Adipose tissue (tissue), 3 donors: ENCODE data around the gene TTC21A. TPM values are rescaled to one million over a fixed set of nuclear protein-coding genes. Genes with fewer than 3 reads are reported as not detected.

Experiments used
- H3K27ac ChIP-seq: one replicate; pipeline ENCODE4 v1.5.1; 2013; ENCODE audit warnings: low read depth, low read length
- WGBS, 3 donors: extraction: QIAGEN DNeasy Blood & Tissue Kit; methylation state at CpG; one replicate each; pipeline ENCODE4 v1.1.7; 2013; 5-methylcytosine and 5-hydroxymethylcytosine counted together
- polyA plus RNA-seq, 3 donors: library from polyadenylated mRNA; stranded (reverse); fragments of 200-250 nt; gene quantifications; one replicate each; pipeline ENCODE4 v1.2.3, GENCODE V29; 2013
- donor health status: healthy with polysubstance abuse.
- donor health status: Bipolar disorder and iron deficiency.
- donor health status: healthy.

The TTC21A gene
- polyA plus RNA-seq, 3 donors, result 2.1 to 5.4 (median 2.7) TPM

DNA sequence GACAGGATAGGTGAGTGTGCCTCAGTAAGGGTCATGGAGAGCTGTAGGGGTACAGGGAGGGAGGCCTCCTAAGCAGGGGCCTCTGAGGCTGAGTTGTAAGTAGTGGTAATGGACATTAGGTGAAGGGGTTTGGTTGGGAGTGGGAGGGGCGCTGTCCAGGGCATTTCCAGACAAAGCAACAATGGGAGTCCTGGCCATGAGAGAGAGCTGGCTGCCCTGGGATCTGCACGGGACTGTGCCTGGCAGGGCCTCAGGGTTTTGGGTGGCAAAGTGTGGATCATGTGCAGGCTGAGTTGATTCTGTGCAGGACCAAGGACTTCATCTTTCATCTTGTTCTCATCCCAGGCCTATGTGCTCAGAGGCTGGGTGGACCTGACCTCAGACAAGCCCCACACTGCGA, 4.6 kb downstream of the TTC21A start:
- no peak overlapping the region for H3K27ac ChIP-seq
- 90 to 95% (median 93%) methylated on average over 3 of the region's 3 CpGs for WGBS, 3 donors

DNA sequence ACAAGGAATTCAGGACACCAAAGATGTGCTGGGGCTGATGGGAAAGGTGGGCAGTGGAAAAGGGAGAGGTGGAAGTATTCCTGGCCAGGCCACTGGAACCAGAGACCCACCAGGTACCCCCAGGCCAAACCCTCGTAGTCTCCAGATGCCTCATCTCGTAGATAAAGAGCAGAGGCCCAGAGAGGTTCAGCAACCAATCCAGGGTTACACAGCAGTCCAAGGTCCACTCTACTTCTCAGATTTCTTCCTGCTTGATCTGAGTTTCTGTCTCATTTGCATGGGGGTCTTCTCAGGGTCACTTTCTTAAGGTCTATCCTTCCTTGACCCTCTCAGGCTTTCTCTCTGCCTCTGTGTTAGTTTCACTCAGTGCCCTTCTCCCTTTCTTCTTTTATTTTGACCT, 5.1 kb downstream of the TTC21A start:
- 89 to 93% (median 91%) methylated on average over 2 of the region's 2 CpGs for WGBS, 3 donors

DNA sequence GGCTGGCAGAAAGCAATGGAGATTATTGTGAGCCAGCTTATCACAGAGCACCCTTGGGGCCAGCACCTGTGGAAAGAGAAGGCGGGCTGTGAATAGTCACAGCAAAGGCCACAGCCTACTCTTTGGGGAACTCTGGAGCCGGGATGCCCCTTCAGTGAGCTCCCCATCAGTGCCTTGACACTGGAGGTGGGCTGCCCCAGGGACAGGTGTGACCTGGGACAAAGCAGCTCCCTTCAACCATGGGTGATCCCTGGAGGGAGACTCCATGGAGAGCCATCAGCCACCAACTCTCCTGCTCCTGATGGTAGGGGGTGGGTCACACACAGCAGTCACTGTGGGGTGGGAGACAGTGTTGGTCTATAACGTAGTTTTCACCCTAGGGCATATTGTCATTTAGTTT, 5.8 kb downstream of the TTC21A start:
- 89 to 98% (median 95%) methylated on average over 3 of the region's 3 CpGs for WGBS, 3 donors

More for the DNA sequence above, 5.1 kb downstream of the TTC21A start:
- no peak overlapping the region for H3K27ac ChIP-seq

DNA sequence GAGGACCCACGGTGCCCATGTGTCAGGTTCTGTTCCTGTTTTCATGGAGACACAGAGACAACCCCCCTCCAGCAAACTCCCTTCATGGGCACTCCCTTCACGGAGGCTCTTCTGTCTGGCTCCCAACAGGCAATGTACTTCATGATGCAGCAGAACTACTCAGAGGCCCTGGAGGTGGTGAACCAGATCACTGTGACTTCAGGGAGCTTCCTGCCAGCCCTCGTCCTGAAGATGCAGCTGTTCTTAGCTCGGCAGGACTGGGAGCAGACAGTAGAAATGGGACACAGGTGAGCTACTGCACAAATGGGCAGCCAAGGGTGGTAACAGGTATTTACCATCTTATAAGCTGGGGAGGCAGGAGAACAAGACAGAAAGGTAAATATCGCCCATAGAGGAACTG, 7.0 kb downstream of the TTC21A start:
- 81 to 92% (median 81%) methylated on average over 5 of the region's 5 CpGs for whole genome bisulfite sequencing, 3 donors
- no peak overlapping the region for H3K27ac ChIP-seq

More for the DNA sequence above, 5.8 kb downstream of the TTC21A start:
- no peak overlapping the region for H3K27ac ChIP-seq

DNA sequence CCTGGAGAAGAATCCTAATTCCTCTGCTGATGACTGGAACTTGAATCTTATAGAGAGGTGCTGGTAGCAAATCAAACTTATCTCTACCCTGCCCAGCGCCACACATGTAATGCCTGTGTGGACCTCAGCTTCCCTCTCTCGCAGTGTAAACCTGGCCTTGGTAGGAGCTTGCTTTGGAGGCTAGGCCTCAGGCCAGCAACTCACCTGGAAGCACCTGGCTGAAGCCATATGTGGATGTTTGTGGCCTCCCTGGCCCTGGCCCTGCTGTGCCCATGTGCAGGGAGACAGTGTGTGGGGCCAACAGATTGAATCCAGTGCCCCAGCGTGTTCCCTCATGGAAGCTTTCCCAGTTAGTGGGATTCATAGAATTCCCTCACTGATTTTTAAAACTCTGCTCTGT, 8.4 kb downstream of the TTC21A start:
- H3K27ac ChIP-seq, result no peak overlapping the region
- 43 to 98% (median 95%) methylated on average over 3 of the region's 3 CpGs for WGBS, 3 donors

DNA sequence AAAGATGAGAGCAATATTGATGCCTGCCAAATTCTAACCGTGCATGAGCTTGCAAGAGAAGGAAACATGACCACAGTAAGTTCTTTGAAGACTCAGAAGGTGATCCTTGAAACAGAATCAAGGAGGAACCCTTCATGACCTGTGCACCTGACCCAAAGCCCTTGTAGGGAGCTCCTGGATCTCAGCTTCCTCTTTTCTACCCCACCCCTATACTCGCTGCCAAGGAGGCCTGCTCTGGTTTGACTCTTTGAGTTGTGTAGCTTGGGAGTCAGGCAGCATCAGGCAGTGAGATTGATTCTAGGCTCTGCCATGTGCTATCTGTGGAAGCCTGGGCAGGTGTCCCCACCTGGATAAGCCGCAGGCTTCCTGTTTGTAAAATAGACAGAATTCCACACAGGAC, 10.6 kb downstream of the TTC21A start:
- no peak overlapping the region for H3K27ac ChIP-seq
- 69 to 84% (median 79%) methylated on average over 3 of the region's 3 CpGs for WGBS, 3 donors

DNA sequence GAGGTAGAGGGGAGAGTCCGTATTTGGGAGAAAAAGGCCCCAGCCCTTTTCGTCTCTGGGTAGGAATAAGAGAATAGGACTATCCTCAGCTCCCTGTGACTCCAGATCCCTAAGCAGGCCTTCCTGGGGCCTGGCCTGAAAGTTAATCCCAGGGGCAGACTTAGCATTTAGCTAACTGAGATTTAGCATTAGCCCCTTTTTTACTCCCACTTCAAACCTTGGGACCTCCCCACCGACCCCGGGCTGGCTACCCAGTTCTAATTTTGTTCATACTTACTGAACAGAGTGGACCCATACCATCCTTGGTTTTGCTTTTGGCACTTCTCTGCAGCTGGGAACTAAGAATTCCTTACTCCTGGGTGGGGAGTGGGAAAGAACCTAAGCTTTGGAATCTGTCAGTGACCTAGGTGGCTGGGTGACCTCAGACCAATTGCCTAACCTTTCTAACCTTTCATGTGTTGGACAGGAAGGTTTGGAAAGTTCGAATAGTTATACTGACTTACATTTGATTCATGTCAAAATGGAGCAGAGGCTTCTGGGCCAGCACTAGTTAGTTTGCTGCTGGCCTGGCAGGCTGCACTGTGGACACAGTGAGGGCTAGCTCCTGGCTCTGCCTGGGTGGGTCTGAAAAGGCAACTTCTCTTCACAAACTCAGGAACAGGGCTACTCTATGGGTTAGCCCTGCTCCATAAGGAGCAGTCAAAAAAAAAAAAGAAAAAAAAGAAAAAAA, 11.6 kb downstream of the TTC21A start:
- 81 to 88% (median 87%) methylated on average over 5 of the region's 5 CpGs for WGBS, 3 donors
- no peak overlapping the region for H3K27ac ChIP-seq

DNA sequence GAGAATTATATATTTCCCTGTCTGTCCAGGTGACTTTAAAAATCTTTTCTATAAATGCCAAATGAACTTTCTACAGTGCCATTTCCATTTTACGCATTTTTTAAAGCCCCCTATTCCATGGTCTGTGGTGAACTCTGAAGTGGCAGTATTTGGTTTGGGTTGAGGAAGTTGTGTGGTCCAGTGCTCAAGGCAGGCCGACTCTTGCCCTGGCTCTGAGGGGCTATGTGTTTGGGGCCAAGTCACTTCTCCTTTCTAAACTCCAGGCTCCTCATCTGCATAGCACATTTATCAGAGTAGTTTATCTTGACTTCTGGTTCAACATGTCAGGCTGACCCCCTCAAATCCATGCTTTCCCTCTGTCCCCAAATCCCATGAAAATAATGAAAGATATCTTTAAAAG, 14.1 kb downstream of the TTC21A start:
- WGBS, 3 donors, result 68 to 100% (median 70%) methylated on average over 2 of the region's 2 CpGs
- no peak overlapping the region for H3K27ac ChIP-seq

DNA sequence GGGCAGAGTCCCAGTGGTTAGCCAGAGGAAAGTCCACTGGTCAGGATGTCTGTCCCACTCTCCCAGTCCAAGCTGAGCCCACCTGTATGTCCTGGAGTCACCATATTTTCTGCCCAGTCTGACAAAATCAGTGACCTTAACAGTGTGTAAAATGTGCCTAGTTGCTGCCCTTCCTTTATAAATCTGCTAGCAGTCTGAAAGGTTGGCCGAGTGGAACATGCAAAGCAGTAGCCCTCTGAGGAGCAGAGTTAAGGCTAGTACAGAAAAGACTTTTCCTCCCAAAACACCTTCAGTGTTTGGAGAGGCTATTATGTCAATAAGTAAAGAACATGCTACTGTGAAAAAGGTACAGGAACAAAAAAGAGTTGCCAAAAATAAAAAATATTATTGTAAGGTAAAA, 15.3 kb downstream of the TTC21A start:
- 80 to 93% (median 92%) methylated on average over 1 of the region's 1 CpG for WGBS, 3 donors
- H3K27ac ChIP-seq, result no peak overlapping the region

DNA sequence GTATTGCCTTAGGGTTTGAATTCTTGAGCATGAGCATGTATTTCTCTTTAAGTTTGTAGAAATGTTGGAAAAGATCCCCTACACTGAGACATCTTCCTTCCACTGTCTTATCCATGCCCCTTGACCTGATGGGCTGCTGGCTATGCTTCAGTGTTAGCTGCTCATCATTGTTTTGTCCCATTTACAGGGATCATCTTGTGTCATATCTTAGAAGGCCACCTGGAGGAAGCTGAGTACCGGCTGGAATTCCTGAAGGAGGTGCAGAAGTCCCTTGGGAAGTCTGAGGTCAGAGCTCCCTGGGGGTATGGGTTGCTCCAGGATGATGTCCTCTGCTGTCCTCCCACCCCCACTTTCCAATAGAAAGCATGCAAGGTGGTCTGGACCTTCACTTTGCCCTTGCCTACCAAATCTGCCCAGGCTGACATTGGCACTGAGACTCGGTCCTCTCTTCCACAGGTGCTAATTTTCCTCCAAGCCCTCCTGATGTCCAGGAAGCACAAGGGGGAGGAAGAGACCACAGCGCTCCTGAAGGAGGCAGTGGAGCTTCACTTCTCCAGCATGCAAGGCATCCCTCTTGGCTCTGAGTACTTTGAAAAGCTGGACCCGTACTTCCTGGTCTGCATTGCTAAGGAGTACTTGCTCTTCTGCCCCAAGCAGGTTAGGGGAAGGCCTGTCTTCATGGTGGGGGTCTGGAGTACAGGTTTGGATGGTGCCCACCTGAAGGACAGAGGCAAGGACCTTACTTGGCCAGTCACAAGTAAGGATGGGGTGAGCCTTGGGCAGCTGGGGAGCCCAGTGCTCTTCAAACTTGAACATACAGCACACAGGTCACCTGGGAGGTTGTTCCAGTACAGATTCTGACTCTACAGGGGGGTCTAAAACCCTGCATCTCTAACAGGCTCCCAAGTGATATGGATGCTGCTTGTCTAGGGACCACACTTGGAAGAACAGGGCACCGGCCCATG, 17.7 kb downstream of the TTC21A start:
- H3K27ac ChIP-seq, result no peak overlapping the region
- WGBS, 3 donors, result 68 to 81% (median 77%) methylated on average over 5 of the region's 5 CpGs

DNA sequence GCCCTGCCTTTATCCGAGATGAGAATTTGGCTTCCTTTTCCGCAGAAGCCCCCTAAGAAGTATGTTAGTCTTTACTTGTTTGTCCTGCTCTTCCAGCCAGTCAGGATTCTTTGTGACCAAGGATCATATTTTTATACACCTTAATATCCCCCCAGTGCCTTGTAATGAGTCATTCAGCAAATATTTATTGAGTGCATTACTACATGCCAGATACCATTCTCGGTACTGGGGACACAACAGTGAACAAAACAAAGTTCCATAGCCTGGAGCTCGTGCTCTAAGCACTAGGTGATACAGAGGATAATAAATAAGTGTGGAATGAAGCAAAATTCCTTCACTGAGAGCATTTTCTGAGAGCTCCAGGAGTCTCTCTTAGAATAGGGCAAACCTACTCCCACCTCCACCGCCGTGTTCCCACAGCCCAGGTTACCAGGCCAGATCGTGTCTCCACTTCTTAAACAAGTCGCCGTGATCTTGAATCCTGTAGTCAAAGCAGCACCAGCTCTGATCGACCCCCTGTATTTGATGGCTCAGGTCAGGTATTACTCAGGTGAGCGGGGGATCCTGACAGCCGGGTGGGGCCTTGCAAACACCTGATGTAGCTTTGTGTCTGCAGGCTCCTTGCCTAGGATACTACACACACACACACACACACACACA, 18.5 kb downstream of the TTC21A start:
- no peak overlapping the region for H3K27ac ChIP-seq
- 49 to 78% (median 72%) methylated on average over 12 of the region's 12 CpGs for WGBS, 3 donors

DNA sequence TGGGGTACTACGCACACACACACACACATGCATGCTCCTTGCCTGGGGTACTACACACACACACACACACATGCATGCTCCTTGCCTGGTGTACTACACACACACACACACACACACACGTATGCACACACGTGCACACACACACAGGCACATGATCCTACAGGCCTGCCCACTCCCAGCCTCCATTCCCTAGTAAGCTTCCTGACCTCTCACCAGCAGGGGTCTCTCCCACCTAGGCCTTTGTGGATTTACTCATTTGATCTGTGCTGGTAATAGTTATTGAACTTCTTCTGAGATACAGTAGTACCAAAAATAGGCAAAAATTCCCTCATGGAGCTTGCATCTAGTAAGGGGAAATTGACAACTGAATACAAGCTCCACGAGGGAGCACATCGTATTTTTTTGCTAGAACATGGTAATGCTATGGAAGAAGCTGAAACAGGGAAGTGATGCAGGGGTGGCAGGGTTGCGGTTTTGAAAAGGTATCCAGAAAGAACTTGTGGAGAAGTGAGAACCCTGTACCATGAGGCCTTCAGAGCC, 19.1 kb downstream of the TTC21A start:
- WGBS, 3 donors, result 42 to 63% (median 54%) methylated on average over 6 of the region's 6 CpGs
- no peak overlapping the region for H3K27ac ChIP-seq

DNA sequence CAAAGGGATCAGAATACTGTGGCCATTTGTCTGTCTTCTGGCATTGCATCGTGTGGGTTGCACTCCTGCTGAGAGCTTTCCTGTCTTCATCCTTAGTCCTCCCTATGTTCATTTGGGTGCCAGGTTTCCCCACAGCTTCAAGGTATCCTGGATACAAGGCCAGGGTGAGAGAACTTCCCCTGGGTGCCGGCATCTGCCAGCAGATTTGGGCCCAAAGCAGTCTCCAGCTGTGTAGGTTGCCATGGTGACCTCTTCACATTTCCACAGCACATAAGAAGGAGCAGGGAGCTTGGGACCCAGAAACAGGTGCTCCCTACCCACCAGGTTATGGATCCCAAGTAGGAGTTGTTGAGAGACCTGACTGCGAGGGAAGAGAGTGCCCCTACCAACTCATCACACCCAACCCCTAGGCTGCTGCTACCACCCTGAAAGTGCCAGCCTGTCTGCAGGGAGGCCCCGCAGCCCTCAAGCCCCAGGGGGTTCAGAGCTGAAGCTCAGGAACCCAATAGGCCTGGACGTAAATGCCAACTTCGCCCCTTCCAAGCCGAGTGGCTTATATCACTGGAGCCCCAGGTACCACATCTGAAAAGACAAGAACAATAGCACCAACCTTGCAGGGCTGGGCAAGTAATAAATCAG, 19.9 kb downstream of the TTC21A start:
- 78 to 85% (median 81%) methylated on average over 7 of the region's 7 CpGs for WGBS, 3 donors
- no peak overlapping the region for H3K27ac ChIP-seq

DNA sequence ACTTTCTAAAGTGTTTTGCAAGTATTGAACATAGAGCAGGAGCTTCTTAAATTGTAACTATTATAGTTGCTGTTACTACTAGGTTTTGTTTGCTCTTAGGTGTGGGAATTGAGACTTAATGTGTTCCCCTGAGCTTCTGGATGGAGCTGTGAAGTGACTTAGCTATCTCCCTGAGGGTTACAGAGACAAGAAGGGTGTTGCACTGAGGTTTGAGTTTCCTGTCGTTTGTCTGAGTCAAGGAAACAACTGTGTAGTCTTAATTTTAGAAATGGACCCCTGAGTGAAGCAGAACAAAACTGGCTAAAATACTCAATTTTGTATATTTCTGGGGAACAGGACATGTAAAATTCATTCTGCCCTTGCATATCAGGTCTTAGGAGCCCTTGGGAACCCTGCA, 20.4 kb downstream of the TTC21A start:
- WGBS, 3 donors, result 27 to 44% (median 28%) methylated on average over 1 of the region's 1 CpG
- H3K27ac ChIP-seq, result no peak overlapping the region

DNA sequence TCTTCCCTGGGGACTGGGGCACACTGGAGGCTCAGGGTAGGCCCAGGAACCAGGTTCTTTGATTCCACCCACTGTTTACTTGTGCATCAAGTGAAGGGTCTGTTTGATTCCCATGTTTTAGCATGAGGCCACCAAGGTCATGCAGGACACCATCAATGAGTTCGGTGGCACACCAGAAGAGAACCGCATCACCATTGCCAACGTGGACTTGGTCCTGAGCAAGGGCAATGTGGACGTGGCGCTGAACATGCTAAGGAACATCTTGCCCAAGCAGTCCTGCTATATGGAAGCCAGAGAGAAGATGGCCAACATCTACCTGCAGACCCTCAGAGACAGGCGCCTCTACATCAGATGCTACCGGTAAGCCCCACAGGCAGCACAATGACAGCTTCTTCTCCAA, 21.5 kb downstream of the TTC21A start:
- no peak overlapping the region for H3K27ac ChIP-seq

DNA sequence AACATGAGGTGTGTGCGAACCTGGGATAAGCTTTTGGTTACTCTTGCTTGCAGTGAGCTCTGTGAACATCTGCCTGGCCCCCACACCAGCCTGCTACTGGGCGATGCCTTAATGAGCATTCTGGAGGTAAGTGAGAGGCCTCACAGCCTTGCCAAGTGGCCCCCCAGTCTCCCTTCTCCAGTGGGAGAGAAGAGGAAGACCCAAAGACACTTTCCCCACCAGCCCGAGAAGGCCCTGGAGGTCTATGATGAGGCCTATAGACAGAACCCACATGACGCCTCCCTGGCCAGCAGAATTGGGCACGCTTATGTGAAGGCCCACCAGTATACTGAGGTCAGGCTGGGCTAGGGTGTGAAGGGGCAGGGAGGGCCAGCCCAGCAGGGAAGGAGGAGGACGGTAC, 22.5 kb downstream of the TTC21A start:
- 82 to 96% (median 89%) methylated on average over 6 of the region's 6 CpGs for WGBS, 3 donors
- no peak overlapping the region for H3K27ac ChIP-seq

More for the DNA sequence above, 21.5 kb downstream of the TTC21A start:
- 95 to 99% (median 96%) methylated on average over 7 of the region's 7 CpGs for WGBS, 3 donors

DNA sequence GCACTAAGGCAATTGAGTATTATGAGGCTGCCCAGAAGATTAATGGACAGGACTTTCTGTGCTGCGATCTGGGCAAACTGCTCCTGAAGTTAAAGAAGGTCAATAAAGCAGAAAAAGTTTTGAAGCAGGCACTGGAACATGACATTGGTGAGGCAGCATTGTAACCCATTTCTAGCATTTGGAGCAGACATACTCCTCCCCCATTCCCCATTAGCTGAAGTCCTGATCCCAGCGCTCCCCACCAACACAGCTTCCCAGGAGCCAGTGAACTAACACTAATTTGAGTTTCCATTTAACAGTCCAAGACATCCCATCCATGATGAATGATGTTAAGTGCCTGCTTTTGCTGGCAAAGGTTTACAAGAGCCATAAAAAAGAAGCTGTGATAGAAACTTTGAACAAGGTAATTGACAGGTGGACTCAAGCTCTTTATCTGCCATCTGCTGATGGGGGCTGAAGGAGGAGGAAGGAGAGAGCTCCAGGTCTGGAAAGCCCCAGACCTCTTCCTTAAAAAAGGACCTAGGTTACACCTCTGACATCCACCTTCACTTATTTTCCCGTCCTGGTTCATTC, 23.3 kb downstream of the TTC21A start:
- WGBS, 3 donors, result 73 to 90% (median 84%) methylated on average over 3 of the region's 3 CpGs

More for the DNA sequence above, 23.3 kb downstream of the TTC21A start:
- no peak overlapping the region for H3K27ac ChIP-seq
